ENCODE results near the gene EPHB6. TPM values are rescaled to one million over a fixed set of nuclear protein-coding genes. Genes with fewer than 3 reads are reported as not detected.

The EPHB6 gene
- total RNA-seq, 4 donors from 2014 or later: 3.3 to 10.5 (median 5.5) TPM

DNA sequence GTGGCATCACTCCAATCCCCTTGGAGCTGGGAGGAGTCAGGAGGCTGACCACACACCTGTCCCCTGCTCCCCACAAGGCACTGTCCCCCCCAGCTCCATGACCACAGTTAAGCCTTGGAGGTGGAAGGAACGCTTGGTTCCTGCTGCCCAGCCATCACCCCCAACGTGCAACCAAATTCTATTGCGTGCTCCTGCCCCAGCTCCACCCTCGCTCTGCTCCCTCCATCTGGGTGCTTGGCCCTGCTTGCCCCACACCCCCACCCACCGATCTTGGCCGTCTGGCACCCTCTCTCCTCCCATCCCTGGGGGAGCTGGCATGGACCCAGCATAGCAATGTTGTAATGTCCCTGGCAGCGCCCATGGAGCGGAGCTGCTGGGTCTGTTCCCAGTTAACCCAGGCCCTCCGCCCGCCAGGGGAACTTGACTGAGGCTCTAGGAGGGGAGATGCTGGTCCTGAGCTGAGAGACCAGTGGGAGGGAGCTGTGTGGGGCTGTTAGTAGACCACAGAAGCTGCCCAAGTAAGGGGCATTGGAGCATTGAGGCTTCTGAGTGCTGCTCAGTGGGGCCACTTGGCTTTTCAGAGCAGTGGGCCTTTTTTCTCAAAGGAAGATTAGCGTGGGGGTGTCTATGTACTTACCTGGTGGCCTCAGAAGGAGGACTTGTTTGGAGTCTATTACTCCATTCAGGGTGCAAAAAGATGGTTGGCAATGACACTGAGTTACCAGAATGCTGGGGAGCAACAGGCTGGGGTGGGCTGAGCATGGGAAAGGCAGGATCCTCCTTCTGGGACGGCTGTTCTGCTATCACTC is 1.1 kb downstream of the EPHB6 start:
- no peaks in the 10 kb centered on the region for H3K9me3 ChIP-seq
- H3K4me3 ChIP-seq: peak overlapping the region; percentile 72 to 90 (median 76)
- TF ChIP-seq POLR2AphosphoS5 (IDR thresholded peaks at IDR 0.05): peak in 1 of 2 donors; percentile 43
- TF ChIP-seq POLR2A (IDR thresholded peaks at IDR 0.05; ENCODE audit: low read depth): no peak
- no peak for DNase-seq (ENCODE audit: extremely low spot score)
- no peaks in the 10 kb centered on the region for H3K27me3 ChIP-seq
- H3K4me1 ChIP-seq: peaks cover 12 to 33% (median 26%) of the 10 kb centered on the region in 4 donors
- H3K36me3 ChIP-seq: no peaks in the 10 kb centered on the region
- 55% methylated on average over 11 of the region's 12 CpGs for WGBS
- peak overlapping the region in 1 of 4 donors; percentile 66 for H3K27ac ChIP-seq (replicated peaks in 1 of 4)
- intact Hi-C loops (cut with DNase I): loop anchor here (2.0 kb wide), 1 partner anchor 359 kb away; no protein-coding TSS in a partner anchor

DNA sequence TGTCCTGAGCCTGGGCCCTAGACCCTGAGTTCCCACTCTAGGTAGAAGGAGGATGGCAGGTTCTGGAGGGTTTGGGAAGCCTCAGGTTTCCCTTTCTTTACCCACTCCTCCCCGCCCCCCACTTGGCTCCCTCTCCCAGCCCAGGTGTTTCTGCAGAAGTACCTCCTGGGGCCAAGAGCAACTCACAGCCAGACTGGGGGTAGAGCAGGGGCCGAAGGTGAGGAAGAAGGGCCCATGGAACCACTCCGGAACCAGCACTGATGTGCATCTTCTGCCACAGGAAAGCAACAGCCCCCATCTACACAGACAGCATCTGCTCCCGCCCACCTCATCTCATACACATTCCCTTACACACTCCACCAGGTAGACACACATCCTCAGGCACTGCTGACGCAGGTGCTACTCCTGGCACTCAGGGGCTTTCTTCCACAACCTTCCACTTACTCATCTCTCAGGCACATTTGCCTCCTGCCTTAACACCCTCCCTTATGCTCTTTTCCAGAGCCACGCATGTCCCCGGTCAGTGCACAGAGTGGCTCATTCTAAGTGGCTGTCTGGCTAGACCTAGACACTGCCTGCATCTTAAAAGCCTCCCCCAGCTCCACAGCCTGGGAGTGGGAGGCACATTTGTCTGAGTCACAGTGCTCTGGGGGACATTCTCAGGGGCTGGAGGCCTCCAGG is 1.8 kb downstream of the EPHB6 start:
- Histone ChIP-seq H3K4me3 (no peak overlapping the region), H3K36me3 (peaks cover 0 to 2% (median 0%) of the 10 kb centered on the region in 4 donors), H3K27ac (replicated peaks in 1 of 4) (no peak overlapping the region), H3K27me3 (no peaks in the 10 kb centered on the region), H3K4me1 (peaks cover 12 to 33% (median 26%) of the 10 kb centered on the region in 4 donors), H3K9me3 (no peaks in the 10 kb centered on the region)
- 90% methylated on average over 5 of the region's 7 CpGs for WGBS
- intact Hi-C loops (cut with DNase I): no loop called here
- TF ChIP-seq POLR2AphosphoS5 (IDR thresholded peaks at IDR 0.05) (no peak), POLR2A (IDR thresholded peaks at IDR 0.05; ENCODE audit: low read depth) (no peak), EP300 (IDR thresholded peaks at IDR 0.05) (no peak)
- TF ChIP-seq, protein P1, sequence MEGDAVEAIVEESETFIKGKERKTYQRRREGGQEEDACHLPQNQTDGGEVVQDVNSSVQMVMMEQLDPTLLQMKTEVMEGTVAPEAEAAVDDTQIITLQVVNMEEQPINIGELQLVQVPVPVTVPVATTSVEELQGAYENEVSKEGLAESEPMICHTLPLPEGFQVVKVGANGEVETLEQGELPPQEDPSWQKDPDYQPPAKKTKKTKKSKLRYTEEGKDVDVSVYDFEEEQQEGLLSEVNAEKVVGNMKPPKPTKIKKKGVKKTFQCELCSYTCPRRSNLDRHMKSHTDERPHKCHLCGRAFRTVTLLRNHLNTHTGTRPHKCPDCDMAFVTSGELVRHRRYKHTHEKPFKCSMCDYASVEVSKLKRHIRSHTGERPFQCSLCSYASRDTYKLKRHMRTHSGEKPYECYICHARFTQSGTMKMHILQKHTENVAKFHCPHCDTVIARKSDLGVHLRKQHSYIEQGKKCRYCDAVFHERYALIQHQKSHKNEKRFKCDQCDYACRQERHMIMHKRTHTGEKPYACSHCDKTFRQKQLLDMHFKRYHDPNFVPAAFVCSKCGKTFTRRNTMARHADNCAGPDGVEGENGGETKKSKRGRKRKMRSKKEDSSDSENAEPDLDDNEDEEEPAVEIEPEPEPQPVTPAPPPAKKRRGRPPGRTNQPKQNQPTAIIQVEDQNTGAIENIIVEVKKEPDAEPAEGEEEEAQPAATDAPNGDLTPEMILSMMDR (IDR thresholded peaks at IDR 0.05): no peak
- DNase-seq (ENCODE audit: extremely low spot score): no peak

DNA sequence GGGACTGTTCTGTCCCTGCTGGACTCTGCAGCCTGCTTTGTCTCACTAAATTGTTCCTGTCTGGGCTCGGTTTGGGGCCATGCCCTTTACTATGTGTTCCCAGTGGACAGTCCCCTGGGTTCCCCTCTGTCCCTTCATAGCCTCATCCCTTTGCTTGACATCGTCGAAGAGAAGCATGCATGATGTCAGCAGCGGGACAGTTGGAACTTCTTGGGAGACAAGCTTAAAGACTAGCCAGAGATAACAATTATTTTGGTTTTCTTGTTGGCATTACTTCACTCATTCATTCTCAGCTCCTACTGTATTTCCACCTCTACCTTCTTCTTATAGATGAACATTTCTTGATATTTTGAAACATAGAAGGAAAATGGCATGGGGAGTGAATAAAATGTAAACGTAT is 2.7 kb downstream of the EPHB6 start:
- Histone ChIP-seq H3K27ac (replicated peaks in 1 of 4) (no peak overlapping the region), H3K9me3 (no peaks in the 10 kb centered on the region), H3K4me3 (no peak overlapping the region), H3K27me3 (no peaks in the 10 kb centered on the region), H3K4me1 (peaks cover 12 to 33% (median 26%) of the 10 kb centered on the region in 4 donors), H3K36me3 (peaks cover 0 to 6% (median 0%) of the 10 kb centered on the region in 4 donors)
- TF ChIP-seq, protein P1 (IDR thresholded peaks at IDR 0.05): no peak
- TF ChIP-seq POLR2AphosphoS5 (IDR thresholded peaks at IDR 0.05) (no peak), POLR2A (IDR thresholded peaks at IDR 0.05; ENCODE audit: low read depth) (no peak), EP300 (IDR thresholded peaks at IDR 0.05) (no peak)
- WGBS: 84% methylated on average over 5 of the region's 5 CpGs
- no peak for DNase-seq (ENCODE audit: extremely low spot score)
- intact Hi-C loops (cut with DNase I): no loop called here

DNA sequence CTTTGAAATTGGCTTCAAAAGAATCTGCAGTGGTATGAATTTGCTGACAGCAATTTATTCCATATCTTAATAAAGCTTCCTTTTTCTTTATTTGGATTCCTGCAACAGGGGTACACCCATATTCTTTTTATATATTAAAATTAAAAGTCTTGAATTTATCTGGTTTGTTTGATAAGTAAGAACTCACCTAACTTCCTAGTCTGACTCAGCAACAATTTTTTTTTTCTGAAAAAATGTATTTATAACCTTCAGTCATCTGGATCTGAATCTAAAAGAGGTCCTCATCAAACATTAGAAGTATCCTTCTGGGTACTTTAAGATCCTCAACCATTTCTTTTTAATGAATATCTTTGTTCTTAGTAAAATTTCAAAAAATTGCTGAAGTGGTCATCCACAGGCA is 4.5 kb downstream of the EPHB6 start:
- Histone ChIP-seq H3K4me3 (no peak overlapping the region), H3K9me3 (no peaks in the 10 kb centered on the region), H3K27me3 (no peaks in the 10 kb centered on the region), H3K27ac (replicated peaks in 1 of 4) (no peak overlapping the region), H3K4me1 (peaks cover 12 to 25% (median 17%) of the 10 kb centered on the region in 4 donors), H3K36me3 (peaks cover 0 to 23% (median 4%) of the 10 kb centered on the region in 4 donors)
- intact Hi-C loops (cut with DNase I): no loop called here
- DNase-seq (ENCODE audit: extremely low spot score): no peak
- TF ChIP-seq POLR2A (IDR thresholded peaks at IDR 0.05; ENCODE audit: low read depth) (no peak), POLR2AphosphoS5 (IDR thresholded peaks at IDR 0.05) (no peak), EP300 (IDR thresholded peaks at IDR 0.05) (no peak)
- TF ChIP-seq, protein P1 (IDR thresholded peaks at IDR 0.05): no peak

DNA sequence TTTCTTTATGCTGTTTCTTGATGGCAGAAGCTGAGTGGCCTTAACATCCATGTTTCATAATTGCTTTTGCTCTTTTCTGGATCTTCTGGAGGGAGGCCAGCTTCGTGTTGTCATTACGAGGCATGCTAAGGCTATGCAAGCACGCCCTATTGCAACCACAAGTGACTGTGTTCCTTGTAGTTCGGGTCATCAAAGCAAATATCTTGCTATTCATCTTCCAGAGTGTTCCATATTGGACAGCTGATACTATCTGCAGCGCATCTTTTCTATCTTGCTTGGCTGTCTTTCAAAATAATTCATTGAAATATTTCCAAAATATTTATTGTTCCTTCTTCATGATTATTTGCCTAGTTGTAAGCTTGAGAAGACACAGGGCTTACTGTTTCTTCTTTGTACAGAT is 5.0 kb downstream of the EPHB6 start:
- Histone ChIP-seq H3K4me3 (no peak overlapping the region), H3K27me3 (no peaks in the 10 kb centered on the region), H3K4me1 (peaks cover 12 to 24% (median 17%) of the 10 kb centered on the region in 4 donors), H3K36me3 (peaks cover 0 to 25% (median 5%) of the 10 kb centered on the region in 4 donors), H3K9me3 (no peaks in the 10 kb centered on the region), H3K27ac (replicated peaks in 1 of 4) (no peak overlapping the region)
- no peak for TF ChIP-seq EP300 (IDR thresholded peaks at IDR 0.05)
- no peak for TF ChIP-seq POLR2A (IDR thresholded peaks at IDR 0.05; ENCODE audit: low read depth)
- no peak for TF ChIP-seq POLR2AphosphoS5 (IDR thresholded peaks at IDR 0.05)
- TF ChIP-seq, protein P1 (IDR thresholded peaks at IDR 0.05): no peak
- intact Hi-C loops (cut with DNase I): no loop called here
- 51% methylated on average over 5 of the region's 5 CpGs for WGBS
- DNase-seq (ENCODE audit: extremely low spot score): no peak
